H1 (cell line): ENCODE data around the gene R3HDML. TPM values are rescaled to one million over a fixed set of nuclear protein-coding genes. Genes with fewer than 3 reads are reported as not detected.

Source experiments
- CTCF ChIA-PET: fragments of 300-600 bp; sonication (Branson Sonifier 250); formaldehyde crosslinking; loops from one replicate; lab custom pipeline; 2021; ENCODE audit not compliant: partially characterized antibody; lab: Charles Lee
- POLR2A ChIA-PET: fragments of 300-600 bp; sonication (Branson Sonifier 250); formaldehyde crosslinking; loops from one replicate; lab custom pipeline; 2021; ENCODE audit warnings: inconsistent platforms; ENCODE audit not compliant: partially characterized antibody; lab: Charles Lee
- DNase-seq, 2 experiments: peaks; one replicate each; pipeline versions ENCODE4 v3.0.0 to v3.0.0-alpha.2; 2010 to 2022; ENCODE audit warnings: low spot score in 2 of 2, low read depth in 1 of 2, mixed read lengths in 1 of 2
- FAIRE-seq: peaks from 2 replicates; lab custom pipeline; 2011; peaks lifted over from hg19 to GRCh38; lab: Jason Lieb, UNC
- H2AFZ ChIP-seq: 2 replicates; pipeline ENCODE4 v1.8.1; 2012; ENCODE audit warnings: low read length, inconsistent platforms
- H2AK5ac ChIP-seq: 2 replicates; pipeline ENCODE4 v1.6.1; 2013; ENCODE audit warnings: low read depth, low read length
- H2BK120ac ChIP-seq: replicated peaks from 2 replicates; pipeline ENCODE3; 2013; ENCODE audit warnings: low read depth, low read length, inconsistent platforms
- H2BK12ac ChIP-seq: 2 replicates; pipeline ENCODE4 v1.6.1; 2013; ENCODE audit warnings: low read depth, low read length
- H2BK15ac ChIP-seq: 2 replicates; pipeline ENCODE4 v1.6.1; 2013; ENCODE audit warnings: low read length
- H2BK20ac ChIP-seq: 2 replicates; pipeline ENCODE4 v1.6.1; 2013; ENCODE audit warnings: low read length
- H2BK5ac ChIP-seq: 2 replicates; pipeline ENCODE4 v1.6.1; 2013; ENCODE audit warnings: low read depth, low read length
- H3K14ac ChIP-seq: 2 replicates; pipeline ENCODE4 v1.6.1; 2013; ENCODE audit warnings: inconsistent platforms; ENCODE audit not compliant: insufficient read length
- H3K18ac ChIP-seq: 2 replicates; pipeline ENCODE4 v1.6.1; 2013; ENCODE audit warnings: low read length; ENCODE audit errors: extremely low read depth
- H3K23ac ChIP-seq: 2 replicates; pipeline ENCODE4 v1.6.1; 2013; ENCODE audit warnings: inconsistent platforms; ENCODE audit not compliant: insufficient read length
- H3K23me2 ChIP-seq: 2 replicates; pipeline ENCODE4 v1.6.1; 2013; ENCODE audit warnings: low read depth, low read length
- H3K27ac ChIP-seq: 2 replicates; pipeline ENCODE4 v1.6.1; 2011; ENCODE audit warnings: low read depth, low read length, inconsistent platforms
- H3K27me3 ChIP-seq, 4 experiments: replicated peaks in 1 of 4; 1 replicate in 1 of 4; 2 replicates in 3 of 4; pipeline versions ENCODE4 v1.6.1 to v1.8.1; 2011 to 2013; ENCODE audit warnings: low read length in 3 of 4, mild to moderate bottlenecking in 3 of 4, inconsistent platforms in 2 of 4, mixed read lengths in 2 of 4, moderate library complexity in 1 of 4; ENCODE audit not compliant: control insufficient read depth in 3 of 4, insufficient read depth in 3 of 4; ENCODE audit errors: extremely low read depth in 1 of 4
- H3K36me3 ChIP-seq, 4 experiments: 2 replicates each; pipeline versions ENCODE4 v1.6.1 to v1.8.1; 2011 to 2013; ENCODE audit warnings: mild to moderate bottlenecking in 4 of 4, low read length in 3 of 4, moderate library complexity in 2 of 4, control low read depth in 1 of 4, inconsistent platforms in 1 of 4; ENCODE audit not compliant: insufficient read depth in 4 of 4, control insufficient read depth in 2 of 4
- H3K4ac ChIP-seq: replicated peaks from 2 replicates; pipeline ENCODE3; 2013; ENCODE audit warnings: low read length, low read depth, mixed read lengths, inconsistent platforms; ENCODE audit not compliant: insufficient read length
- H3K4me1 ChIP-seq, 4 experiments: replicated peaks in 1 of 4; 1 replicate in 1 of 4; 2 replicates in 3 of 4; pipeline versions ENCODE4 v1.6.1 to v1.8.1; 2011 to 2013; ENCODE audit warnings: low read length in 3 of 4, inconsistent platforms in 2 of 4, mixed read lengths in 1 of 4; ENCODE audit not compliant: insufficient read depth in 4 of 4, control insufficient read depth in 3 of 4
- H3K4me2 ChIP-seq, 2 experiments: 2 replicates each; pipeline versions ENCODE4 v1.6.1 to v1.8.1; 2011 to 2013; ENCODE audit warnings: low read depth in 2 of 2, low read length in 2 of 2, control low read depth in 1 of 2, inconsistent platforms in 1 of 2, mild to moderate bottlenecking in 1 of 2; ENCODE audit not compliant: insufficient read depth in 1 of 2
- H3K4me3 ChIP-seq, 4 experiments: fragments of 200-600, 300-600 bp in 1 of 4; sonication (generic), shearing (Covaris generic), sonication (Bioruptor Twin) in 1 of 4; 2 replicates each; pipeline versions ENCODE4 v1.5.1 to v1.8.1; 2011 to 2016; ENCODE audit warnings: low read length in 4 of 4, low read depth in 3 of 4, control low read depth in 2 of 4, inconsistent platforms in 2 of 4, mild to moderate bottlenecking in 2 of 4, mixed read lengths in 1 of 4, moderate library complexity in 1 of 4; ENCODE audit not compliant: insufficient read depth in 2 of 4; ENCODE audit errors: extremely low read depth in 1 of 4
- H3K56ac ChIP-seq: replicated peaks from 2 replicates; pipeline ENCODE3; 2013; ENCODE audit warnings: low read depth, mild to moderate bottlenecking, mixed read lengths, low read length, inconsistent platforms; ENCODE audit not compliant: insufficient read length
- H3K79me1 ChIP-seq: 2 replicates; pipeline ENCODE4 v1.6.1; 2013; ENCODE audit warnings: low read depth, low read length, control low read depth
- H3K79me2 ChIP-seq, 2 experiments: 2 replicates each; pipeline versions ENCODE4 v1.6.1 to v1.8.1; 2012 to 2013; ENCODE audit warnings: low read length in 2 of 2, mild to moderate bottlenecking in 2 of 2, inconsistent platforms in 1 of 2; ENCODE audit not compliant: insufficient read depth in 2 of 2, control insufficient read depth in 1 of 2
- H3K9ac ChIP-seq, 4 experiments: replicated peaks in 1 of 4; 1 replicate in 1 of 4; 2 replicates in 3 of 4; pipeline versions ENCODE4 v1.6.1 to v1.8.1; 2011 to 2013; ENCODE audit warnings: low read depth in 3 of 4, low read length in 3 of 4, control low read depth in 2 of 4, mild to moderate bottlenecking in 2 of 4, moderate library complexity in 2 of 4, inconsistent platforms in 1 of 4; ENCODE audit errors: extremely low read depth in 1 of 4
- H3K9me3 ChIP-seq, 2 experiments: 2 replicates each; pipeline versions ENCODE4 v1.6.1 to v1.8.1; 2012 to 2013; ENCODE audit warnings: mild to moderate bottlenecking in 2 of 2, moderate library complexity in 2 of 2, control low read depth in 1 of 2, inconsistent platforms in 1 of 2, low read depth in 1 of 2, low read length in 1 of 2, mixed read lengths in 1 of 2; ENCODE audit not compliant: insufficient read depth in 2 of 2
- H4K20me1 ChIP-seq, 2 experiments: replicated peaks in 1 of 2; 2 replicates each; pipeline versions ENCODE3 to v1.8.1; 2011 to 2013; ENCODE audit warnings: inconsistent platforms in 2 of 2, low read length in 2 of 2, mild to moderate bottlenecking in 1 of 2; ENCODE audit not compliant: insufficient read depth in 2 of 2, control insufficient read depth in 1 of 2
- H4K5ac ChIP-seq: 2 replicates; pipeline ENCODE4 v1.6.1; 2013; ENCODE audit warnings: low read length, low read depth, mixed read lengths, inconsistent platforms; ENCODE audit not compliant: insufficient read length
- H4K8ac ChIP-seq: 2 replicates; pipeline ENCODE4 v1.8.0; 2013; ENCODE audit warnings: mild to moderate bottlenecking, moderate library complexity, low read length, inconsistent platforms; ENCODE audit not compliant: insufficient read depth; ENCODE audit errors: extremely low read depth
- H4K91ac ChIP-seq: replicated peaks from 2 replicates; pipeline ENCODE3; 2013; ENCODE audit warnings: low read length, mixed read lengths, inconsistent platforms; ENCODE audit not compliant: insufficient read length
- ATF2 ChIP-seq: IDR thresholded peaks from 2 replicates; pipeline ENCODE4 v1.6.1; 2012; ENCODE audit warnings: low read length, inconsistent platforms
- BACH1 ChIP-seq: IDR thresholded peaks from 2 replicates; pipeline ENCODE4 v1.6.1; 2012; ENCODE audit warnings: low read length, improper control_type of control experiment
- CTCF ChIP-seq, 3 experiments: IDR thresholded peaks; 1 replicate in 2 of 3; 2 replicates in 1 of 3; pipeline versions ENCODE4 v1.5.1 to v1.6.1; 2011; ENCODE audit warnings: low read length in 3 of 3, mild to moderate bottlenecking in 3 of 3, inconsistent platforms in 2 of 3, low read depth in 1 of 3, moderate library complexity in 1 of 3; ENCODE audit not compliant: insufficient read depth in 1 of 3; ENCODE audit errors: control extremely low read depth in 1 of 3
- HDAC2 ChIP-seq, 2 experiments: fragments of 300-600 bp in 1 of 2; sonication (generic) in 1 of 2; IDR thresholded peaks; 2 replicates each; pipeline ENCODE4 v1.6.1; 2011 to 2012; ENCODE audit warnings: low read depth in 2 of 2, low read length in 2 of 2, mild to moderate bottlenecking in 2 of 2, moderate library complexity in 2 of 2, borderline replicate concordance in 1 of 2, inconsistent platforms in 1 of 2
- RAD21 ChIP-seq, 2 experiments: IDR thresholded peaks in 1 of 2; conservative IDR thresholded peaks in 1 of 2; 2 replicates each; pipeline ENCODE4 v1.6.1; 2011; ENCODE audit warnings: low read depth in 2 of 2, low read length in 2 of 2, improper control_type of control experiment in 1 of 2, inconsistent platforms in 1 of 2, mild to moderate bottlenecking in 1 of 2, moderate library complexity in 1 of 2
- SP1 ChIP-seq: IDR thresholded peaks from 2 replicates; pipeline ENCODE4 v1.6.1; 2011; ENCODE audit warnings: low read depth, low read length
- SUZ12 ChIP-seq: fragments of 200-600 bp; sonication (generic); IDR thresholded peaks from 2 replicates; pipeline ENCODE4 v1.6.1; 2012; ENCODE audit warnings: mild to moderate bottlenecking, inconsistent platforms, low read length, moderate library complexity, mixed read lengths
- TBP ChIP-seq: IDR thresholded peaks from 2 replicates; pipeline ENCODE4 v1.6.1; 2011; ENCODE audit warnings: low read depth, low read length, improper control_type of control experiment
- WGBS, 2 experiments: shearing (Covaris generic) in 1 of 2; methylation state at CpG; one replicate each; pipeline versions ENCODE4 v1.1.6 to v1.1.7; 2013 to 2015; ENCODE audit warnings: low lambda C conversion rate in 2 of 2, mixed read lengths in 2 of 2, inconsistent platforms in 1 of 2, low coverage in 1 of 2, missing lambda C conversion rate in 1 of 2; ENCODE audit not compliant: insufficient replicate concordance in 2 of 2, insufficient coverage in 1 of 2, insufficient read length in 1 of 2; ENCODE audit errors: extremely low coverage in 1 of 2, missing lambda C conversion rate in 1 of 2; 5-methylcytosine and 5-hydroxymethylcytosine counted together
- polyA plus RNA-seq, 7 experiments: library from polyadenylated mRNA; depleted of rRNA in 3 of 7; stranded (reverse) in 5 of 7; unstranded in 2 of 7; fragments of >200 nt in 5 of 7; fragments of 200-250 nt in 2 of 7; gene quantifications; 1 replicate in 5 of 7; 2 replicates in 1 of 7; 4 replicates in 1 of 7; pipeline versions ENCODE4 v1.2.1 to v1.2.3, GENCODE V29; 2011 to 2013; ENCODE audit warnings: missing spikeins in 2 of 7, mixed read lengths in 2 of 7
- total RNA-seq: library from RNA; stranded (reverse); fragmentation: NEBNext Ultra II Directional; extraction: Animal tissue kit (Norgen Biotek cat#: 25700); gene quantifications from 2 replicates; pipeline ENCODE4 v1.2.1, GENCODE V29; 2021

R3HDML gene
- total and polyA plus RNA-seq, 2 of the 8 experiments (the other 6 are each of a cell fraction or from before 2014, with no cell fraction given) = not detected

GRCh38 chr20:44288252-44288651 is 48.6 kb upstream of the R3HDML start:
- H4K20me1 ChIP-seq = no peaks in the 10 kb centered on the region
- no peak overlapping the region for H3K4me3 ChIP-seq
- no peaks in the 10 kb centered on the region for H3K23me2 ChIP-seq
- no peak overlapping the region for H4K5ac ChIP-seq
- H4K8ac ChIP-seq = no peak overlapping the region
- POLR2A ChIA-PET = no interaction called here
- H2BK5ac ChIP-seq = no peak overlapping the region
- H2AFZ ChIP-seq = no peak overlapping the region
- no peak overlapping the region for H3K14ac ChIP-seq
- H3K23ac ChIP-seq = no peak overlapping the region
- no peak overlapping the region for H3K18ac ChIP-seq
- no peak overlapping the region for H4K91ac ChIP-seq
- no peak for DNase-seq
- no peak overlapping the region for H2AK5ac ChIP-seq
- no peak overlapping the region for H3K9ac ChIP-seq
- no peak overlapping the region for H3K56ac ChIP-seq
- 78% methylated on average over 3 of the region's 3 CpGs; no CpG with 5 or more reads in 1 of the 2 experiments for WGBS, 2 experiments
- no peaks in the 10 kb centered on the region for H3K27me3 ChIP-seq
- no peak overlapping the region for H2BK12ac ChIP-seq
- H3K4ac ChIP-seq = no peak overlapping the region
- FAIRE-seq = no peak
- no peak overlapping the region for H2BK20ac ChIP-seq
- no peaks in the 10 kb centered on the region for H3K36me3 ChIP-seq
- H3K4me2 ChIP-seq = no peak overlapping the region
- no peaks in the 10 kb centered on the region for H3K79me1 ChIP-seq
- H3K4me1 ChIP-seq = no peaks in the 10 kb centered on the region
- no peak overlapping the region for H2BK15ac ChIP-seq
- H2BK120ac ChIP-seq = no peak overlapping the region
- H3K79me2 ChIP-seq = no peaks in the 10 kb centered on the region
- CTCF ChIA-PET = interaction anchor here (0.9 to 2.4 kb wide), 3 partner anchors 16 to 72 kb away, joined by 3 to 8 read pairs (median 3); no protein-coding TSS in a partner anchor
- peaks cover 3 to 4% of the 10 kb centered on the region in 2 experiments; a peak in 1 of 4 replicates for H3K9me3 ChIP-seq
- no peak overlapping the region for H3K27ac ChIP-seq
- TF ChIP-seq TBP = no peak
- TF ChIP-seq ATF2 = no peak
- TF ChIP-seq BACH1 = no peak
- TF ChIP-seq HDAC2 (IDR thresholded peaks at IDR 0.05; ENCODE audit: borderline replicate concordance in 1 of 2, low read depth in 2 of 2, low read length in 2 of 2) = no peak
- TF ChIP-seq RAD21 (IDR thresholded peaks at IDR 0.05 in 1 of 2, conservative IDR thresholded peaks at IDR 0.05 in 1 of 2; ENCODE audit: low read depth in 2 of 2, low read length in 2 of 2) = peak; percentile 32; a peak in 2 of 4 replicates
- no peak for TF ChIP-seq SP1
- no peak for TF ChIP-seq SUZ12
- 0 out of 4 replicates have a peak, but pooled peaks of 1 of the 3 experiments have one; percentile 8 for TF ChIP-seq CTCF (IDR thresholded peaks at IDR 0.05; ENCODE audit: control extremely low read depth in 1 of 3, insufficient read depth in 1 of 3, low read depth in 1 of 3, low read length in 3 of 3)
